Activated CD4-positive, alpha-beta T cell treated with anti-CD3 and anti-CD28 coated beads, Interleukin-2, amount 50 U/mL, for 4 hours (primary cell): ENCODE measurements around the gene OR1N1.
"Not testable (repeated sequence)": the region's sequence is repeated elsewhere in the genome, so short reads cannot be mapped to it uniquely, and the experiment has no call there.

ENCODE experiments used
- DNase-seq, 2 experiments: peaks; one replicate each; pipeline ENCODE4 v3.0.0-alpha.2; 2020

Gene OR1N1

GRCh38 chr9:122527193-122527592 is at the start of gene OR1N1:
Gene OR1N1, minus strand, starts transcription at chr9:122527293. Its CDS starts 0 bp downstream, at chr9:122527293.
- no peak for DNase-seq

GRCh38 chr9:122572456-122572855 is 45.4 kb upstream of the OR1N1 start:
- DNase-seq = no peak

- DNase-seq = no peak
Observed at GRCh38 chr9:122567901-122568300, 40.8 kb upstream of the OR1N1 start.

- DNase-seq = no peak
Observed at GRCh38 chr9:122562134-122562760, 35.2 kb upstream of the OR1N1 start.

GRCh38 chr9:122561446-122561845 is 34.4 kb upstream of the OR1N1 start:
- DNase-seq = no peak

- no peak for DNase-seq
Observed at GRCh38 chr9:122552812-122553211, 25.7 kb upstream of the OR1N1 start, which contains the start of gene OR1N2. Gene OR1N2, plus strand, starts transcription at chr9:122553112. Its CDS starts 100 bp downstream, at chr9:122553212.

- no peak for DNase-seq
Observed at GRCh38 chr9:122551371-122551770, 24.3 kb upstream of the OR1N1 start.

- DNase-seq = no peak
Observed at GRCh38 chr9:122546196-122546595, 19.1 kb upstream of the OR1N1 start.

GRCh38 chr9:122538757-122539156 is 11.7 kb upstream of the OR1N1 start:
- DNase-seq = no peak

GRCh38 chr9:122537066-122537465 is 10.0 kb upstream of the OR1N1 start:
- DNase-seq = not testable (repeated sequence)

GRCh38 chr9:122536134-122536533 is 9.0 kb upstream of the OR1N1 start:
- no peak for DNase-seq

- not testable (repeated sequence) for DNase-seq
Observed at GRCh38 chr9:122531157-122531556, 4.1 kb upstream of the OR1N1 start.

- no peak for DNase-seq
Observed at GRCh38 chr9:122526602-122527001, 491 bp downstream of the OR1N1 start.

GRCh38 chr9:122519376-122519775 is 7.7 kb downstream of the OR1N1 start:
- no peak for DNase-seq

- DNase-seq = no peak
Observed at GRCh38 chr9:122518841-122519240, 8.3 kb downstream of the OR1N1 start, which contains the start of gene OR1J4. Gene OR1J4, plus strand, starts transcription at chr9:122519141. Its CDS starts 0 bp downstream, at chr9:122519141.

GRCh38 chr9:122518226-122518625 is 8.9 kb downstream of the OR1N1 start:
- DNase-seq = no peak

GRCh38 chr9:122510502-122510901 is 16.6 kb downstream of the OR1N1 start, which contains the start of gene OR1J2:
Gene OR1J2, plus strand, starts transcription at chr9:122510802. Its CDS starts 0 bp downstream, at chr9:122510802.
- no peak for DNase-seq

- no peak for DNase-seq
Observed at GRCh38 chr9:122506964-122507363, 20.1 kb downstream of the OR1N1 start.

- no peak for DNase-seq
Observed at GRCh38 chr9:122498883-122499288, 28.2 kb downstream of the OR1N1 start.

GRCh38 chr9:122479062-122479461 is 48.0 kb downstream of the OR1N1 start:
- no peak for DNase-seq

GRCh38 chr9:122477826-122478225 is 49.3 kb downstream of the OR1N1 start, which contains the start of gene OR1J1:
Gene OR1J1, minus strand, starts transcription at chr9:122477926. Its CDS starts 0 bp downstream, at chr9:122477926.
- DNase-seq = no peak

- DNase-seq = no peak
Observed at GRCh38 chr9:122477346-122477745, 49.7 kb downstream of the OR1N1 start.
